ENCODE data around the gene TLL2.
A peak's percentile ranks its signal among the peaks of the same experiment; 100 is the strongest.

TLL2 gene

DNA sequence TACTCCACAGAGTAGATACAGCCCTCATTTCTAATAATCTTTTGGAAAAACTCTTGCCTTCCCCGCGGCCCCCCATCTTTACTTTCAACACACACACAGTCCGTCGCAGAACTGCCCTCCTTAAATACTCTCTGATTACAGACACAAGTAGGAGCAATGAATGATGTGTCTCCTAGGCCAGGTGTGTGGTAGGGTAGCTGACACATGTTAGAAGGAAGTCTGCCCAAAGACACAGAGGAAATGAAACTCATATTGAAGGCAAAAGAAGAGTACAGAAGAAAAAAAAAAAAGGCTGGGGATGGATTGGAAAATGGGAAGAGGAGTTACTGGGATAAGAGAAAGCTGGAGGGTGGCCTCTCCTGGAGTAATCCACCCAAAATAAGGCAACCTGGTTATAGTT is 169.5 kb downstream of the TLL2 start:
- no peak for DNase-seq (ENCODE audit: low read depth)
- no peak overlapping the region for H3K4me3 ChIP-seq (ENCODE audit: low read depth, low read length)
- TF ChIP-seq, protein P1, sequence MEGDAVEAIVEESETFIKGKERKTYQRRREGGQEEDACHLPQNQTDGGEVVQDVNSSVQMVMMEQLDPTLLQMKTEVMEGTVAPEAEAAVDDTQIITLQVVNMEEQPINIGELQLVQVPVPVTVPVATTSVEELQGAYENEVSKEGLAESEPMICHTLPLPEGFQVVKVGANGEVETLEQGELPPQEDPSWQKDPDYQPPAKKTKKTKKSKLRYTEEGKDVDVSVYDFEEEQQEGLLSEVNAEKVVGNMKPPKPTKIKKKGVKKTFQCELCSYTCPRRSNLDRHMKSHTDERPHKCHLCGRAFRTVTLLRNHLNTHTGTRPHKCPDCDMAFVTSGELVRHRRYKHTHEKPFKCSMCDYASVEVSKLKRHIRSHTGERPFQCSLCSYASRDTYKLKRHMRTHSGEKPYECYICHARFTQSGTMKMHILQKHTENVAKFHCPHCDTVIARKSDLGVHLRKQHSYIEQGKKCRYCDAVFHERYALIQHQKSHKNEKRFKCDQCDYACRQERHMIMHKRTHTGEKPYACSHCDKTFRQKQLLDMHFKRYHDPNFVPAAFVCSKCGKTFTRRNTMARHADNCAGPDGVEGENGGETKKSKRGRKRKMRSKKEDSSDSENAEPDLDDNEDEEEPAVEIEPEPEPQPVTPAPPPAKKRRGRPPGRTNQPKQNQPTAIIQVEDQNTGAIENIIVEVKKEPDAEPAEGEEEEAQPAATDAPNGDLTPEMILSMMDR (IDR thresholded peaks at IDR 0.05; ENCODE audit: control insufficient read depth, extremely low read depth, insufficient read depth): no peak

DNA sequence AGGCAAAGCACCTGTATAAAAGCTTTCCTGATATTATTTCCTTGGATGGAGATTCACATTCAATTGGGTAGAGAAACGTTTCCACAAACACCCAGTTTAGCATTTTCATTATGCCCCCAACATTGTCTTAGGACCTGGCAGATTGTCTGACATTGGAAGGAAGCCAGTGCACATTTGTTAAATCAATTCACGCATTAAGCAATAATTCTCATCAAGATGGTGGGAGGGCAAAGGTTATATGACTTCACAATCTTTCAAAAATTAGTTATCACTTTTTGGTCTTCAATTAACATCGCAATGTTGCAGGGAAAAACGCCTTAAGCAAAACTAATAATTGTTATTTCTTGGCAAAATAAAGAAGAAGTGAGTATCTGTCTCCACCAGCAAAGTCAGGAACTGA is 171.3 kb downstream of the TLL2 start:
- DNase-seq (ENCODE audit: low read depth): no peak
- TF ChIP-seq, protein P1 (IDR thresholded peaks at IDR 0.05; ENCODE audit: control insufficient read depth, extremely low read depth, insufficient read depth): no peak
- H3K4me3 ChIP-seq (ENCODE audit: low read depth, low read length): no peak overlapping the region

DNA sequence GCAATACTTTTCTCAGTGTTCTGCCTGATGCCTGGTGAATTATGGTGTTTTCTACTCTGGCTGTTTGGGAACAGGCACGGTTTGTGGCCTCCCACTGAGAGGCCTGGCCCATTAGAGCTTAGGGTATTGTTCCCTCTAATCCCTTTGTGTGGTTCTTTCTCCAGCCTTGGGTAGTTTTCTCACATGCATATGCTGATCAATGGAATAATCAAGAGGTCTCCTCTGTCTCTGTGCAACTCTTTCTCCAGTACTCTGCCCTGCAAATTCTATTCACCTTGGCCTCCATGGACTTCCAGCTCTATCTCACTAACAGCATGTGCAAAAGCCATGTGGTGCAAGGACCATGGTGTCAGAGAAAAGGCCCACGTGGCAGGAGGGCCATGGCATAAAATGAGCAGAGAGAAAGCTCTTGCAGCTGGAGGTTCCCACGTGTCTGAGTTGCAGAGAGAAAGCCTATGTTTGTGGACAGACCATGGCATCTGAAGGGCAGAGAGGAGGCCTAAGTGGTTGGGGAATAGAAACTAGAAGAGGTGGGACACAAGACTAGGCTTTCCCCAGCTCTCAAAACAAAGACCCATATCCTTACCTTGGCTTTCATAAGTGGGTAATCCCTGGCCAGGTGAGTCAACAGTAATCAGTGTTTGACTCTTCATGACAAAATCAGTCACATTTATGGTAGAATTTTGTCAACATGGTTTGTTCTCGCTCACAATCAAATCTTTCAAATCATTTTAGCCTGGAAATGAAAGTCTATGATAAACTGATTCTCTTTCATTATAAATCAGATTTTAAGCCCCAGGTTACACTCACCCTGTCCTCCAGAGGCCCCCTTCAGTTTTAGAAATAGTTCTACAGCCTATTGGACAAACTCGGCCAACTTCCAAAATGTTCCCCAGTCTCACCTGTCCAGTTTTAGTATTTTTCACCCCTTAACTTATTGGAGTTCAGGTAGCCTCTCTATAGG is 172.2 kb downstream of the TLL2 start:
- H3K4me3 ChIP-seq (ENCODE audit: low read depth, low read length): no peak overlapping the region
- TF ChIP-seq, protein P1 (IDR thresholded peaks at IDR 0.05; ENCODE audit: control insufficient read depth, extremely low read depth, insufficient read depth): no peak
- no peak for DNase-seq (ENCODE audit: low read depth)

DNA sequence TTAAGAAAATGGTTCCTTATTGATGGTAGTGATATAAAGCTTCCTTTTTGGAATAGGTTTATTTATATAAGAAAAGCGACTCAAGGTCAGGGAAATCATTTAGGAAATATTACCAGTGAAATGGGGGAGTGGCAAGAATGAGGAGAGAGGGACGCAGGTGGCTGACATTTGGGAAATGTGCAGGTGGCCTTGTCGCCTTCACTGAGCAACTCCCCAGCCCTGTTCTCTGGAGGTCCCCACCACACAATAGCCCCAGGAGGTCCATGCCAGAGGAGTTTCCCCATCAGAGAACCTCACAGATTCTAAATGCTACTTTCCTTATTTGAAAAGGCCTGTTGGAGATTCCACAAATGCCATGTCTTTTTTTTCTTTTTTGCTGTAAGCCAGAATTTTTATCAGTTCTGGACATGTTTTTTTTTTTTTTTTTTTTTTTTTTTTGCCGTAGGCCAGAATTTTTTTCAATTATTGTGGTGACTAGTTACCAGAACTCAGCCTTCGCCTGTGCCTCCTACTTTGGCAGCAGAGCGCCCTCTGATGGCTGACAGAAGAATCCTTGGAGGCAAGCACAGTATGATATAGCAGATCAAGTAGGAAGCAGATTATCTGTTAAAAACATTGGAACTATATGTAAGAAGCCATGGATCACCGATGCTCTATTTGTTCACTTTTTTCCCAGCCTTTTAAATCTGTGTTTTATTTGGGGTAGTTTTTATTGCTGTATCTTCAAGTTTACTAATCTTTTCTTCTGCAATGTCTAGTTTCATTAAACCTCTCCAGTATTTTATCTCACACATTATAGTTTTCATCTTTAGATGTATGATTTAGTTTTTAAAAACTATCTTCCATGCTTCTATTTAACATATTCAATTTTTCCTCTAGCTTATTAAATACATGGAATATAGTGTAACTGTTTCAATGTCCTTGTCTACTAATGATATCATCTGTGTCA is 173.5 kb downstream of the TLL2 start:
- TF ChIP-seq, protein P1 (IDR thresholded peaks at IDR 0.05; ENCODE audit: control insufficient read depth, extremely low read depth, insufficient read depth): peak; percentile 91
- DNase-seq (ENCODE audit: low read depth): peak; percentile 46
- no peak overlapping the region for H3K4me3 ChIP-seq (ENCODE audit: low read depth, low read length)

DNA sequence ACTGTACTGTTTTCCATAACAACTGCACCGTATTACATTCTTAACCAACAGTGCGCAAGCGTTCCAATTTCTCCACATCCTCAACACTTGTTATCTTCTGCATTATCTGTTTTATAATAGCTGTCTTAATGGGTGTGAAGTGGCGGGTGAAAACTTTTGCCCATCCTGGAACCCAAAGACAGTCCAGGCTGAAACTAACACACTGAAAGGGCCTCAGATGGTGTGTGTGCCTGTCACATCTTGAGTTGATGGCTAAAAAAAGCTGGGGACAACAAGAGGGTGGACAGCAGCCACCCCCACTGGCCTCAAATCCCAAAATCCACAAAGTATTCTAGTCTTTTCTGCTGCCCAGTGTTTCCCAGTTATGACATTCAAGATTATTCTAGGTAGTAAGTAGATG is 174.3 kb downstream of the TLL2 start:
- TF ChIP-seq, protein P1 (IDR thresholded peaks at IDR 0.05; ENCODE audit: control insufficient read depth, extremely low read depth, insufficient read depth): no peak
- H3K4me3 ChIP-seq (ENCODE audit: low read depth, low read length): no peak overlapping the region
- DNase-seq (ENCODE audit: low read depth): no peak

DNA sequence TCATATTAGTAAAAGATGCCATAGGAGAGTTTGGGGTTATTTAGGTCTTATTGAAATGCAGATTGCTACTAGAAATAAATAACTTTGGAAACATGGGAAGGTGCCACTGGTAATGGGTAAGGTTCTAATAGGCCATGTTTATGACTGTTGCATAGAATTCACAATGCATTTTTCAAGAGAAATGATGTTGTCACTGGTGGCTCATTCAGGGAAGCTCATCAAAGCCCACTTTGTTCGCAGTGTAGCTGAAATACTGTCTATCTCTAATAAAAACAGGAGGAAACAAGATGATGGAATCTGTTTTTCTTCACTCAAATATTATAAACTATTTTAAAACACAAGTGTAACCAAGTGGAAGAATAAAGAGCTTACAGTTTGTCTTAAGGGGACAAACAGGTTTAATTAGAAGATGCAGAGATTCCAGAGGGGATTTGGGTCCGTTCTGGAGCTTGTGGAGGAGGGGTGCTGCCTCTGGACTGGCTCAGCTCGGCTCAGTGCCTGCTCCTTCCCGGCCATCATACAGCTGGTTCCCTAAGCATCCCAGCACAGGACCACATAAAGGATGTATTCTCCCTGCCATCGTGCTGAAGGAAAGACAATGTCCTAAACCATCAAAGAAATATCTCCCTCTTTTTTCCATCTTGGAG is 175.3 kb downstream of the TLL2 start:
- H3K4me3 ChIP-seq (ENCODE audit: low read depth, low read length): no peak overlapping the region
- TF ChIP-seq, protein P1 (IDR thresholded peaks at IDR 0.05; ENCODE audit: control insufficient read depth, extremely low read depth, insufficient read depth): no peak
- DNase-seq (ENCODE audit: low read depth): no peak
